Ramos (cell line): ENCODE data around the gene YPEL4.
"Not testable (repeated sequence)": the region's sequence is repeated elsewhere in the genome, so short reads cannot be mapped to it uniquely, and the experiment has no call there.

ENCODE experiments used
- in situ Hi-C: fragments of 300-500 bp; cut with MboI; formaldehyde crosslinking; loops from one replicate; pipeline ENCODE4 v1.14.3; 2022; ENCODE audit warnings: low sequenced_read_pairs; ENCODE audit not compliant: unreplicated experiment

The YPEL4 gene, protein sequence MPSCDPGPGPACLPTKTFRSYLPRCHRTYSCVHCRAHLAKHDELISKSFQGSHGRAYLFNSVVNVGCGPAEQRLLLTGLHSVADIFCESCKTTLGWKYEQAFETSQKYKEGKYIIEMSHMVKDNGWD

GRCh38 chr11:57649826-57650738, at the start of gene YPEL4:
TSS of gene YPEL4 (minus strand) at chr11:57649912. CDS start at chr11:57647107, 2,805 bp downstream.
- in situ Hi-C loops, result no loop called here

- in situ Hi-C loops, result no loop called here
These were observed 49.2 kb upstream of the YPEL4 start for GRCh38 chr11:57698843-57699365.

DNA sequence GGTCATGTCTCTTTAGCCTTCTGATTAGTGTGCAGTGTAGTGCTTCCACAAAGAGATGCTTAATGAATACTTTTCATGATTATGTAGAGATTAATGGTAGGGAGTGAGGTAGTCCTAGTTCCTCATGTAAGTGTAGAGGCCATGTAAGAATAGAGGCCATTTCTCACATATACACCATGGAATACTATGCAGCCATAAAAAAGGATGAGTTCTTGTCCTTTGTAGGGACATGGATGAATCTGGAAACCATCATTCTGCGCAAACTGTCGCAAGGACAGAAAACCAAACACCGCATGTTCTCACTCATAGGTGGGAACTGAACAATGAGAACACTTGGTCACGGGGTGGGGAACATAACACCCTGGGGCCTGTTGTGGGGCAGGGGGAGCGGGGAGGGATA, 40.8 kb upstream of the YPEL4 start:
- in situ Hi-C loops, result not testable (repeated sequence)

- in situ Hi-C loops, result no loop called here
These were observed 31.5 kb upstream of the YPEL4 start for GRCh38 chr11:57681168-57681567.

DNA sequence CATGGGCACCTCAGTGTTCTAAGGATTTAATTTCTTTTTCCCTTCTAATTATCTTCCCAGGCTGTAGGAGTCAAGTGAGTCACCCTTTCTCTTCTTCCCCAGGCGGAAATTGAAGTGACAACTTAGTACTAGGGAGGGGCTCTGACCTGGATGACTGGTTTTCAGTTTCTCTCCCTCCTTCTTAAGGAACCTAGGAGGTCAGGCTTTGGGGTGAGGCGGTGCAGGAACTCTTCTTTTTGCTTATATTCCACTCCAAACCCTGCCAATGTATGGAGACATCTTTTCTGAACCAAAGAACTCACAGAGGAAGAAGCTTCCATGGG, 30.8 kb upstream of the YPEL4 start:
- in situ Hi-C loops, result no loop called here

DNA sequence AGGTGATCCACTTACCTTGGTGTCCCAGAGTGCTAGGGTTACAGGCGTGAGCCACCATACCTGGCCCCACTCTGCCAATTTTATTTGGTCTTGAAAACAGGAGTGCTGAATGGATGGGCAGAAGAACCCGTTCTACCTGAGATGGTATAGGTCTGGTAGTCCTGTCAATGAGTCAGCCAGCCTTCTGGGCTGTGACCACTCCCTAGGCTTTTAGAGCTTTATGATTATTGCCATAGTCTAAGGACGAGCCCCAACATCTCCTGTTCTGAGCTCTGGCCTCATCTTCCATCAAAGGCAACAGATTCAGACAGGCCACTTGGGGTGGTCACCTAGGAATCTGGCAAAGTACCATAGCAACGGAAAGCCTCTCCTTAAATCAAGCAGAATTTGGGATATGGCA, 29.7 kb upstream of the YPEL4 start:
- in situ Hi-C loops, result no loop called here

DNA sequence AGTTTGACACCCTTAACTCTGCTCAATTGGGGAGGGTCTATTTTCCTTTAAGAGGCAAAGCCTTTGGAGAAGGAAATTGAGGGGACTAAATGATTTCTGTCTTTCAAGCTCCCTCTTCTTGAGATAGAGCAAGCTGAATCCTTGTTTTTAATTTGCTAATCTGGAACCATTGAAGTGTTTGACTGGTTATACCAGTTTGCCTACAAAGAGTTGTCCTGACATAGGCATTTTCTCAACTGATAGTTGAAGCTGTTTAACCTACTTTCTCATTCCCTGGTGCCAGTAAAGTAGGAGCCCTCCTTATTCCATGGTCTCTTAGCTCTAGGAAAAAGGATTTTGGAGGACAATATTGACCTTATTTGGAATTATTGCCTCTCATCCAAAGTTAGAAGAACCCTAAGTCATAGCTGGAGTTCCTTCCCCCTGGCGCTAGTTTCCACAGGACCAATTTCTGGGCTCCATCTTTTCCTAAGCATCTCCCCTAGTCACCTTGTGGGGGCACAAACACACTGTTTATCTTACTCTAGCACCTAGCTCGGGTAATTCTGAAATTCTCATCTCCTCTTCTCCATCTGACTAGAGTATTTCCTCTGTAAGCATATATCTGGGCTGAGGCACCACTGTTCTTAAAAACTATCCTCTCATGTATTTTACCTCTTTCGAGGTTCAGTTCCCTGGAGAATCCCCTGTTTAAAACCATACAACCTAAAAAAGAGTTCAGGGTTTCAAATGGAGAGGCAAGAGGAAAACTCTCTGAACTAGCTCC, 25.6 kb upstream of the YPEL4 start:
- in situ Hi-C loops, result no loop called here

DNA sequence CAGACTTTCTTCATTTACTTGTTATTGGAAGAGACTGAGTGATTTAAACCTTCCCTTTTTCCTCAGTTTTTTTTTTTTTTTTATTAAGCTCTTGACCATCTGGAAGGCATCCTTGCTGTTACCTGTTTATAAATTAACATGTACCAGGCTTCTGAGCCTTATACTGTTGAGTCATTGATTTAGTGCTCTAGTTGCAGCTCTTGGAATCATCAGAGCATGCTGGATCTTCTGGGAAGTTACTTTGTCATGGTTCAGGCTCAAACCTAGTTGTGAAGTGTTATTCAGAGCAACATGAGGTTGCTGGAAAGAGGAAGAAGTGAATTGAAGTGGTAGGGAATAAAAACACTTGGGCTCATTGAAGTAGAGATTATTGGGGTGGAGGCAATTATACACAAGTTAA, 24.5 kb upstream of the YPEL4 start:
- in situ Hi-C loops, result no loop called here

DNA sequence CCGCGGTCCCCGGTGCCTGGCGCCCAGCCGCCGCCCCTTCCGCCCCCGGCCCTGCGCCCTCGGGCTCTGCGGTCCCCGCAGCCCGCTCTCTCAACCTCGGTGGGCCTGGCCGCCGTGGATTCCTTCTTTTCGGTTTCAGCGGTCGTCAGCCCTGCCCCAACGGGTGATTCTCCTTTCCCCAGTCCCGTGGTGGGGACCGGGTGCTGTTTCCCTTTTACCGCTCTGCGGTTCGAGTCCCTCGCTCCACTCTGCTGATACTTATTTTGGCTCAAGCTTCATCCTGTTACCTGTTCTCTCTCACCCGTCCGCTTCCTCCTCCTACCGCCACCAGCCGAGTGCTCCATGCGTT, 18.7 kb upstream of the YPEL4 start:
- in situ Hi-C loops, result no loop called here

DNA sequence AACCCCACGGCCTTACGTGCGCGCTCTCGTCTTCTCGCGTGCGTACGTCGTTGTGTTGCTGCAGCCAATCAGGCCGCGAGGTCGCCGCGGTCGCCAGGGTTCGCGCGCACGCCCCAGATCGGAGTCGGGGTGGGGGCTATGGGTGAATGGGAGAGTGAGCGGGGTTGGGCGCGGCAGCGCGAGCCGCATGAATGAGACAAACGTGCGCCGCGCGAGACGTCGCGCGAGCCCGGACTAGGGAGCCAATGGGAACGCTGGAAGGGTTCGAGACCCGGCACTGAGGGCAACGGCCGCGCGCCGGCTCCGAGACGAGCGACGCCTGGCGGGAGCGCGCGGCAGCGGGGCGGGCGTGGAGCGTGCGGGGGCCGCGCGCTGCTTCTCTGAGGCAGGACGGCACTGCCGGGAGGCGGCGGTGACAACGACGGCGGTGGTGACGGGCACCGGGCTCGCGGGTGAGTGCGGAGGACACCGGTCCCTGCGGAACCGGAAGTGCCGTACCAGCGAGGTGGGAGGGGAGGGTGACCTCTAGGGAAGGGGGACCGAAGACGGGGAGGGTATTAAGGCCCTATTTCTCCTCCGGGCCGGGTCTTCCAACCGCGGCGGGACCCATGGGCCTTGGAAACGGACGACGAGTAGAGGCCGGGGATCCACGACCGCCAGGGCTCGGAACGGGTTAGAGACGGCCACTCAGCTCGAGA, 18.2 kb upstream of the YPEL4 start, which contains the start of gene ZDHHC5:
TSS of gene ZDHHC5 (plus strand) at position 379 of the 698 bp plus-strand sequence. CDS start 4,977 bp downstream, outside the sequence.
- in situ Hi-C loops, result no loop called here

- in situ Hi-C loops, result no loop called here
These were observed 17.5 kb upstream of the YPEL4 start for GRCh38 chr11:57667117-57667735.

DNA sequence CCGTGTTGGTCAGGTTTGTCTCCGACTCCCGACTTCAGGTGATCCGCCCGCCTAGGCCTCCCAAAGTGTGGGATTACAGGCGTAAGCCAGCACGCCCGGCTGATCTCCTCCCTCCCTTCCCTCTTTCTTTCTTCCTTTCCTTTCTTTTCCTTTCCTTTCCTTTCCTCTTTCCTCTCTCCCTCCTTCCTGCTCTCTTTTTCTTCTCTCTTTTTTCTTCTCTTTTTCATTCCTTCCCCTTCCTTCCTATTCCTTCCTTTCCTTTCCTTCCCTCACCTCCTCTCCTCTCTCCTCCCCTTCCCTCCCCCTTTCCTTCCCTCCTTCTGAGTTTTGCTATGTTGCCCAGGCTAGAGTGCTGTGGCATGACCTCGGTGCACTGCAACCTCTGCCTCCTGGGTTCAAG, 14.3 kb upstream of the YPEL4 start:
- in situ Hi-C loops, result no loop called here

GRCh38 chr11:57662893-57663292, 13.2 kb upstream of the YPEL4 start:
- in situ Hi-C loops, result no loop called here

DNA sequence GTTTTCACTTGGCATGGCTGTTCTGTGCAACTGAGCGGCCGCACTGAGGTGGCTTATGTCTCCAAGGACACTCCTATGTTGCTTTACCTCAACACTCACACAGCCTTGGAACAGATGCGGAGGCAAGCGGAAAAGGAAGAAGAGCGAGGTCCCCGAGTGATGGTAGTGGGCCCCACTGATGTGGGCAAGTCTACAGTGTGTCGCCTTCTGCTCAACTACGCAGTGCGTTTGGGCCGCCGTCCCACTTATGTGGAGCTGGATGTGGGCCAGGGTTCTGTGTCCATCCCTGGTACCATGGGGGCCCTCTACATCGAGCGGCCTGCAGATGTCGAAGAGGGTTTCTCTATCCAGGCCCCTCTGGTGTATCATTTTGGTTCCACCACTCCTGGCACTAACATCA, 10.0 kb upstream of the YPEL4 start:
- in situ Hi-C loops, result no loop called here

- in situ Hi-C loops, result no loop called here
These were observed 8.3 kb upstream of the YPEL4 start for GRCh38 chr11:57658023-57658361.

GRCh38 chr11:57657194-57658022, 7.7 kb upstream of the YPEL4 start, which contains the start of gene CLP1:
TSS of gene CLP1 (plus strand) at chr11:57657762. CDS start at chr11:57659477, 1,715 bp downstream.
- in situ Hi-C loops, result no loop called here

DNA sequence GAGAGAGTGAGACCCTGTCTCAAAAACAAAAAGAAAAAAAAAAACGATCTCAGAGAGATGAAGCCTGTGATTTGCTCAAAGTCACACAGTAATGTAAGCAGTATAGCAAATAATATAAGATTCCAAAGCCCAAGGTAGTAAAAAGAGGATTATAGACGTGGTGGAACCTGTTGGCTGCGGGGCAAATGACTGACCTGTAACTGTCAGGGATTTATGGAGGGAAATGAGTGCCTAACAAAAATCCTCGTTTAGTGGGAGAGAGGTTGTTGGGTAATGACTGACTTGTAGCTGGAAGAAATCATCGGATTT, 7.1 kb upstream of the YPEL4 start:
- in situ Hi-C loops, result no loop called here

GRCh38 chr11:57653163-57653562, 3.5 kb upstream of the YPEL4 start:
- in situ Hi-C loops, result no loop called here

GRCh38 chr11:57652662-57653061, 3.0 kb upstream of the YPEL4 start:
- in situ Hi-C loops, result no loop called here
